DMS153 treated with DMSO at 0.1 percent for 48 hours (cell line): ENCODE results near the gene TXNL1.

ENCODE experiments used
- DNase-seq: peaks from one replicate; lab custom pipeline; 2025; ENCODE audit not compliant: unreplicated experiment; lab: John Stamatoyannopoulos, UW

The TXNL1 gene

DNA sequence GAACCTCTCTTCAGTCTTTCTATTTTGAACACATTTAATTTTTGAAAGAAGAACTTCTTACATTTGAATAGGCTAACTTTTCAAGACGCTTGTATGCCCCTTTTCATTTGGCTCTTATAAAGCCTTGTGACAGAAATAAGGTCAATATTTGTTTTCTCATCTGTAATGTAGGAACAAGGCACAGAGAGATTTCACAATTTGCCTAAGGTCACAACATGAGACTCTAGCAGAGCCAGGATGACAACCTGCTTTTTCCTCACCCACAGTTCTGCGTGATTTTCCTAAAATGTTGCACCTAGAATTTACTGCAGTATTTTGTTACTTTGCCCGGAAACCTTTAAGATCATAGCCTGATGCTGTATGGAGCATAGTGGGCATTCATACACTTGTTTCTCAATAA, 67.4 kb downstream of the TXNL1 start:
- DNase-seq, result no peak

GRCh38 chr18:56569416-56569815, 69.0 kb downstream of the TXNL1 start:
- no peak for DNase-seq

- no peak for DNase-seq
Observed at GRCh38 chr18:56568986-56569385, 69.4 kb downstream of the TXNL1 start.

DNA sequence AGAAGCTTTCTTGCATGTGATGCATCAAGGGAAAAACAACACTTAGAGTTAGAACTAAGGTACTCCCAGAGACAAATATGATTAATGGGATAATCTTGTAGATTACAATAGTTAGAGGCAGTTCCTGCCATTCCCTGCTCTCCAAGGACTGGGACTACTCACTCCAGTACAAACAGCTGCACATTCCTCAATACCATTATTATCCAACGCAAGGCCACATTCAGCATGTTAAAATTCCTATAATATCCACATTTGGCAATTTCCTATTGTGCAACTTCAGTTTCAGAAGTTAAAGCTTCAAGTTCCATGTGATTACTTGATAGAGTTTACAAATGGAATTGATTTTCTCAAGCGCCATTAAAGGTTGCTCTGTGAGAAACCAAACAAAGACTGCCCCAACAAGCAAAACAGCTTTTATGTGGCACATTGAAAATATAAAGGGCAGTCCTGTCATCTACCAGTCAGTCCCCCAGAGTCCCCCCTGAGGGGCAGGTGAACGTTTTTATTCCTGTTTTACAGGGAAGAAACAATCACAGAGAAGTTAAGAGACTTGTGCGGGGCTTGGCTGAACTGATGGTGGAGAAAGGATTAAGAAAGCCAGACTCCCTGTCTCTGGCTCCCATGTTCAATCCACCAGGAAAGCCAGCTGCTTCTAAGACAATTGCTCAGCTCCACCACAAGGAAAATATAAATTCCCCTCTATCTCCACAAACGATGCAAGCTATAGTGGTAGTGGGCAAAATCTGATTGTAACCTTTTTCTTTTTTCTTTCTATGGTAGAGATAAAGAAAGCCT, 72.6 kb downstream of the TXNL1 start:
- no peak for DNase-seq

GRCh38 chr18:56565046-56565445, 73.3 kb downstream of the TXNL1 start:
- DNase-seq, result no peak

- DNase-seq, result no peak
Observed at GRCh38 chr18:56563568-56563967, 74.8 kb downstream of the TXNL1 start.

DNA sequence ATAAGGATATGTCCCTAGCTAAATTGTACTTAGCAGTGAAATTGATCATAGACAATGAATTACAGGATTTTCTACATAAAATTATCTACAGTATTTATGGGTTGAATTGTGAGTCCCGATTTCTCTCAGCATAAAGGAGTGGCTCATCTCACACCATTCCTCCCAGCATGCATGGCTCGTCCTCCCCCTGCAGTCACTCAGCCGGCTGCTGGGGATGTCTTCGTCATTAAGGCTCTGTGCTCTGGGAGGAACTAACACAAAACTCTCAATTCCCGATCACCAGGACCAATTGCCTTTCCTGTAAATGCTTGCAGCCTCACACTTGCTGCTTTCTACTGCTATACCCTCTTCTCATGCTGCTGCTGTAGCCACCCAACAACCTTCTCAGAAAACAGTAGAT, 75.9 kb downstream of the TXNL1 start:
- no peak for DNase-seq

GRCh38 chr18:56560992-56561391, 77.4 kb downstream of the TXNL1 start:
- no peak for DNase-seq

DNA sequence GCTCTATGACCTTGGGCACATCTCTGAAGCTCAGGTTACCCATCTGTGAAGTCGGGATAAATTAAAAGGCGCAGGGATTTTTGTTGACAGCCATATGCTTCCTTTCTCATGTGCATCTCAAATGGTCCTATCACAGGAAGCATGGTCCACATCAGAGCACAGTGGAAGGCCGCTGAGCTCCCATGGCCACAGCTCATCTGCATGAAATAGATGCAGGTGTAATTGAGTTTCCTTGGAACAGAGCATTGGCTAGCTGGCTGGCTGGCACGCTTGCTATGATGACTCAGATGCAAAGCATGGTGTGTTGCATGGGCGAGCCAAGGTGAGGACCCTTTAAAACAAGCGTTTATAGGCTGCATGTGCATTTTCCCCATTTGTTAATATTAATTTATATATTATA, 79.3 kb downstream of the TXNL1 start:
- DNase-seq, result no peak

GRCh38 chr18:56556907-56557306, 81.5 kb downstream of the TXNL1 start:
- no peak for DNase-seq

DNA sequence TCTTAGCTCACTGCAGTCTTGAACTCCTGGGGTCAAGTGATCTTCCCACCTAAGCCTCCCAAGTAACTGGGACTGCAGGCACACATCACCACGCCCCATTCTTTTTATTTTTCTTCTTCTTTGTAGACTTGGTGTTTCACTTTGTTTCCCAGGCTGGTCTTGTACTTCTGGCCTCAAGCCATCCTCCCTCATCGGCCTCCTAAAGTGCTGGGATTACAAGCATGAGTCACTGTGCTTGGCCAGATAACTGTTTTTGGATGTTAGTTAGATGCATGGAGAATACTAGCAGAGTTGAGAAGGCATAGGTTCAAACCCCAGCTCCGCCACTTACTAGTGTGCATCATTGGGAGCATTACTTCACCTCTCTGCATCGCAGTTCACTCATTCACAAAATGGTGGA, 88.3 kb downstream of the TXNL1 start:
- no peak for DNase-seq
